ENCODE results near the gene DVL3.

DNA sequence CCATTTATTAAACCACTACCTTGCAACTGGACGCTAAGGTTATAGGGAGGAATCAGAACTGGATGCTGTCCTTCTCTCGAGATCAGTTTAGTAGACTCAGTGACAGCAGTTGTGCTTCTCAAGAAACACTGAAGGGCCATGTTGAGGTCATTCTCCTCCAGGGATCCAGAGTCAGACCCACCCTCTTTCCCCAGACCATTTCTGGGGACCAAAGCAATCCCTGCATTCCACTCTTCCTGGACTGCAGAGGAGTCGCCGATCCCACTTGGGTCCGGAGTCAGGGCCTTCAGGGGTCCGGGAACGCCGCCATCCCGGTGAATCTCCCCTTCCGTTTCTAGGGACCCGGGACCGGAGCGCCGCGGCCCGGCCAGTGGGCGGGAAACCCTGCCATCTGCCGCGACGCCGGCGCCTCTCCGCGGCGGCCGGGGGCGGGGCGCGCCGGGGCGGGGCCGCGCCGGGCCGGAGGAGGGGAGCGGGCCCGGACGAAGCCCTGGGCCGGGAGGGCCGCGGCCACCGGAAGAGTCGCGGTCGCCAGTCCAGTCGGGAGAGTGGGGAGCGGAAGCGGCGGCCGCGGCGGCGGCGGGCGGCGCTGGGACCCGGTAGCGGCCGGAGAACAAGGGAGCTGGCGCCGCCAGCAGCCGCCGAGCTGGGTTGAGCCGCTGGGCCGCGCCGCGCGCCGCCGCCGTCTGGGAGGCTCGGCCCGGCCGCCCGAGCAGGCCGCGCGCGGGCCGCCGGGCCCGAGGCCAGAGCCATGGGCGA lies at the start of gene DVL3:
- TF ChIP-seq, protein P1, sequence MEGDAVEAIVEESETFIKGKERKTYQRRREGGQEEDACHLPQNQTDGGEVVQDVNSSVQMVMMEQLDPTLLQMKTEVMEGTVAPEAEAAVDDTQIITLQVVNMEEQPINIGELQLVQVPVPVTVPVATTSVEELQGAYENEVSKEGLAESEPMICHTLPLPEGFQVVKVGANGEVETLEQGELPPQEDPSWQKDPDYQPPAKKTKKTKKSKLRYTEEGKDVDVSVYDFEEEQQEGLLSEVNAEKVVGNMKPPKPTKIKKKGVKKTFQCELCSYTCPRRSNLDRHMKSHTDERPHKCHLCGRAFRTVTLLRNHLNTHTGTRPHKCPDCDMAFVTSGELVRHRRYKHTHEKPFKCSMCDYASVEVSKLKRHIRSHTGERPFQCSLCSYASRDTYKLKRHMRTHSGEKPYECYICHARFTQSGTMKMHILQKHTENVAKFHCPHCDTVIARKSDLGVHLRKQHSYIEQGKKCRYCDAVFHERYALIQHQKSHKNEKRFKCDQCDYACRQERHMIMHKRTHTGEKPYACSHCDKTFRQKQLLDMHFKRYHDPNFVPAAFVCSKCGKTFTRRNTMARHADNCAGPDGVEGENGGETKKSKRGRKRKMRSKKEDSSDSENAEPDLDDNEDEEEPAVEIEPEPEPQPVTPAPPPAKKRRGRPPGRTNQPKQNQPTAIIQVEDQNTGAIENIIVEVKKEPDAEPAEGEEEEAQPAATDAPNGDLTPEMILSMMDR (IDR thresholded peaks at IDR 0.05), result no peak
- TF ChIP-seq POLR2A (IDR thresholded peaks at IDR 0.05), result no peak

Data from testis (tissue), 2 donors.